Trophoblast cell (in vitro differentiated cells and primary cell): ENCODE data around the gene WASHC3.
"Not testable (repeated sequence)": the region's sequence is repeated elsewhere in the genome, so short reads cannot be mapped to it uniquely, and the experiment has no call there.

Source experiments
- DNase-seq, 2 donors: peaks; one replicate each; pipeline ENCODE4 v3.0.0-alpha.2; 2016
- H2AFZ ChIP-seq: 2 replicates; pipeline ENCODE4 v1.6.1; 2013; ENCODE audit warnings: low read length, moderate library complexity, mild to moderate bottlenecking; ENCODE audit not compliant: insufficient read depth, poor library complexity
- H2AK5ac ChIP-seq: 2 replicates; pipeline ENCODE4 v1.6.1; 2013; ENCODE audit warnings: mild to moderate bottlenecking, low read length
- H2BK120ac ChIP-seq: 2 replicates; pipeline ENCODE4 v1.6.1; 2013; ENCODE audit warnings: low read length, mild to moderate bottlenecking, moderate library complexity; ENCODE audit not compliant: insufficient read depth, poor library complexity
- H2BK12ac ChIP-seq: 2 replicates; pipeline ENCODE4 v1.6.1; 2013; ENCODE audit warnings: mild to moderate bottlenecking, low read length, moderate library complexity
- H2BK5ac ChIP-seq: 2 replicates; pipeline ENCODE4 v1.6.1; 2013; ENCODE audit warnings: low read length, low read depth, moderate library complexity, mild to moderate bottlenecking; ENCODE audit not compliant: poor library complexity
- H3K14ac ChIP-seq: 2 replicates; pipeline ENCODE4 v1.6.1; 2013; ENCODE audit warnings: mild to moderate bottlenecking, low read length
- H3K18ac ChIP-seq: 2 replicates; pipeline ENCODE4 v1.6.1; 2013; ENCODE audit warnings: mild to moderate bottlenecking, low read length
- H3K23ac ChIP-seq: 2 replicates; pipeline ENCODE4 v1.6.1; 2013; ENCODE audit warnings: low read length
- H3K27ac ChIP-seq: 2 replicates; pipeline ENCODE4 v1.5.1; 2013; ENCODE audit warnings: low read depth, mild to moderate bottlenecking, inconsistent platforms, low read length, moderate library complexity
- H3K27me3 ChIP-seq: 2 replicates; pipeline ENCODE4 v1.6.1; 2013; ENCODE audit warnings: inconsistent platforms, mild to moderate bottlenecking, low read length, moderate library complexity; ENCODE audit not compliant: insufficient read depth
- H3K36me3 ChIP-seq, 2 experiments: 1 replicate in 1 of 2; 2 replicates in 1 of 2; pipeline ENCODE4 v1.6.1; 2013; ENCODE audit warnings: low read length in 2 of 2, mild to moderate bottlenecking in 2 of 2, moderate library complexity in 1 of 2; ENCODE audit not compliant: insufficient read depth in 2 of 2, control insufficient read depth in 1 of 2
- H3K4ac ChIP-seq: 2 replicates; pipeline ENCODE4 v1.6.1; 2013; ENCODE audit warnings: low read depth, mild to moderate bottlenecking, low read length, moderate library complexity
- H3K4me1 ChIP-seq, 2 experiments: 1 replicate in 1 of 2; 2 replicates in 1 of 2; pipeline ENCODE4 v1.6.1; 2013; ENCODE audit warnings: low read length in 2 of 2, mild to moderate bottlenecking in 2 of 2, moderate library complexity in 1 of 2; ENCODE audit not compliant: insufficient read depth in 2 of 2, control insufficient read depth in 1 of 2
- H3K4me2 ChIP-seq: 2 replicates; pipeline ENCODE4 v1.6.1; 2013; ENCODE audit warnings: inconsistent platforms, mild to moderate bottlenecking, low read length, moderate library complexity
- H3K4me3 ChIP-seq: 2 replicates; pipeline ENCODE4 v1.5.1; 2013; ENCODE audit warnings: mild to moderate bottlenecking, low read depth, low read length, inconsistent platforms
- H3K79me1 ChIP-seq: one replicate; pipeline ENCODE4 v1.6.1; 2013; ENCODE audit warnings: low read length
- H3K79me2 ChIP-seq: 2 replicates; pipeline ENCODE4 v1.6.1; 2013; ENCODE audit warnings: low read length, mild to moderate bottlenecking; ENCODE audit not compliant: control insufficient read depth, insufficient read depth, poor library complexity
- H3K9ac ChIP-seq: 2 replicates; pipeline ENCODE4 v1.6.1; 2013; ENCODE audit warnings: mild to moderate bottlenecking, low read length
- H3K9me3 ChIP-seq: 2 replicates; pipeline ENCODE4 v1.6.1; 2013; ENCODE audit warnings: low read depth, mild to moderate bottlenecking, control low read depth, inconsistent platforms, low read length; ENCODE audit not compliant: insufficient read depth
- H4K12ac ChIP-seq: 2 replicates; pipeline ENCODE4 v1.6.1; 2013; ENCODE audit warnings: low read depth, mild to moderate bottlenecking, low read length, moderate library complexity
- H4K8ac ChIP-seq: 2 replicates; pipeline ENCODE4 v1.6.1; 2013; ENCODE audit warnings: low read depth, mild to moderate bottlenecking, low read length, moderate library complexity
- H4K91ac ChIP-seq: one replicate; pipeline ENCODE4 v1.6.1; 2013; ENCODE audit warnings: low read depth, mild to moderate bottlenecking, low read length, moderate library complexity
- WGBS: extraction: QIAGEN DNeasy Blood & Tissue Kit; methylation state at CpG from one replicate; pipeline ENCODE4 v1.1.7; 2013; ENCODE audit warnings: missing lambda C conversion rate; ENCODE audit not compliant: insufficient read length, insufficient coverage; ENCODE audit errors: extremely low coverage; 5-methylcytosine and 5-hydroxymethylcytosine counted together

The WASHC3 gene

DNA sequence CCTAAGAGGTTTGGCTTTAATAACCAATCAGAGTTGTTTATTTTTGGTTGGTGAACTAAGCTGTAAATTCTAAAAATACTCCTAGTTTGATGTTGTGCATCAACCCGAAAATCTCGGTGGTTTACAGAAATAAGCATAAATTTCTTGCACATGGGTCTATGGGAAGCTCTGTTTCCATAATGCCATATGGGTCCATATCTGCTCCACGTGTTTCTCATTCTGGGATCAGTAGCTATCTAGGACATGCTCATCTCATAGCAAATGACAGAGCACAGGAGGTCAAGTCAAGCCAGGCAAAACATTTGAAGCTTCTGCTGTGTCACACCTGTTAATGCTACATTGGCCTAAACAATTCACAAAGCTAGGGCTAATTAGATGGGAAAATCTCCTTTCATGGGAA, 35.1 kb upstream of the WASHC3 start:
- DNase-seq = no peak
- Histone ChIP-seq H3K9ac (no peak overlapping the region), H4K91ac (no peak overlapping the region), H3K4ac (no peak overlapping the region), H3K14ac (no peak overlapping the region), H2BK5ac (no peak overlapping the region), H2BK120ac (no peak overlapping the region), H3K79me1 (no peaks in the 10 kb centered on the region), H3K18ac (no peak overlapping the region), H3K27me3 (no peaks in the 10 kb centered on the region), H3K79me2 (no peaks in the 10 kb centered on the region), H3K23ac (no peak overlapping the region), H3K27ac (no peak overlapping the region), H3K4me2 (no peak overlapping the region), H3K4me3 (no peak overlapping the region), H2BK12ac (no peak overlapping the region), H2AK5ac (no peak overlapping the region), H4K12ac (no peak overlapping the region), H3K36me3 (peaks cover 3 to 9% of the 10 kb centered on the region in 2 experiments), H4K8ac (no peak overlapping the region), H3K4me1 (no peaks in the 10 kb centered on the region), H2AFZ (no peak overlapping the region), H3K9me3 (no peaks in the 10 kb centered on the region)
- no CpG with 5 or more reads among the region's 3 CpGs for WGBS

DNA sequence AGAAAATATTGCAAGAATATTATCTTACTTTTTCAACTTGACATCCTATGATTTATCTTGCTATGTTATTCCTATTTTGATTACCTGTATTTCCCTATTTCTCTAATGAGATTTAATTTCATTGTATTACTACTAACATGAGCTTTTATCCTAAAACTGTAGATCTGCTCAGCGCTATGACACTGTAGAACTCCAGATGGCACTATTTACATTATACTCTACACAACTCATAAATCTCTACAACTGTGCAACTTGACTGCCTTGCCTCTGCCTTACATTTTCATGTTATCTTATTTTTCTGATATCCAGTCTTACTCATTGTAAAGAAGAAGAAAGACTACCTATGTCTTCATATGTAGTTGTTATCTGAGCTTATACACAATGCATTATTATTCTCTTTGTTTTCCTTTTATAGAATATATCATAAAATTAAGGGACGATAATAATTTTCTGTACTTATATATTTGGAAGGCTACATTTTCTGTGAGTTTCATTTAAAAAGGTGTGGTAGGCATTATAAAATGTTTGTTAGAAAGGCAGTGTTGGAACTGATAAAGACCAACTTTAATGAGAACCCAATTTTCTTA, 34.0 kb upstream of the WASHC3 start:
- no peak overlapping the region for H4K91ac ChIP-seq
- H3K4me3 ChIP-seq = no peak overlapping the region
- no peak overlapping the region for H2AK5ac ChIP-seq
- no peak overlapping the region for H3K18ac ChIP-seq
- no peak overlapping the region for H3K4ac ChIP-seq
- no peak overlapping the region for H2BK12ac ChIP-seq
- peak in 1 of 2 donors; percentile 44 for DNase-seq
- H3K36me3 ChIP-seq = peaks cover 3 to 9% of the 10 kb centered on the region in 2 experiments
- H3K9me3 ChIP-seq = no peaks in the 10 kb centered on the region
- no peak overlapping the region for H2AFZ ChIP-seq
- no peak overlapping the region for H3K4me2 ChIP-seq
- WGBS = no CpG with 5 or more reads among the region's 2 CpGs
- no peaks in the 10 kb centered on the region for H3K79me2 ChIP-seq
- H2BK5ac ChIP-seq = no peak overlapping the region
- H3K4me1 ChIP-seq = no peaks in the 10 kb centered on the region
- H3K23ac ChIP-seq = no peak overlapping the region
- H2BK120ac ChIP-seq = no peak overlapping the region
- no peak overlapping the region for H3K14ac ChIP-seq
- H3K27me3 ChIP-seq = no peaks in the 10 kb centered on the region
- H4K8ac ChIP-seq = no peak overlapping the region
- H4K12ac ChIP-seq = no peak overlapping the region
- H3K9ac ChIP-seq = no peak overlapping the region
- H3K27ac ChIP-seq = no peak overlapping the region
- no peaks in the 10 kb centered on the region for H3K79me1 ChIP-seq

DNA sequence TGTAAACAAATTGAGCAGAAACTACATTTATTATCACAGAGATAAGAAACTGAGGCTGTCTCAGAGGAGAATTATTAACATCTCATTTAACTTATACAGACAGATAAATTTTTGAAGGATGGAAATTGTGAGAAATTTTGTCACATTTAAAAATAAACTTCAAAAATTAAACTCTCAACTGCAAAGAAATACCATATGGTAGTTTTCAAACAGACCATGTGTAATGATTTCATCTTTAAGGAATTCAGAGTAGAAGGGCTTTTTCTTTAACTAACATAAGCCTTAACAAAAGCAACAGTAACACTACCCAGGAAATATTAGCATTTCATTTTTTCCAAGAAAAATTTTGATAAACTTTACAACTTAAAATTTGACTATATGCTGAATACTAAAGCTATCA, 31.5 kb upstream of the WASHC3 start:
- DNase-seq = no peak
- Histone ChIP-seq H3K4me1 (no peaks in the 10 kb centered on the region), H3K9ac (no peak overlapping the region)

DNA sequence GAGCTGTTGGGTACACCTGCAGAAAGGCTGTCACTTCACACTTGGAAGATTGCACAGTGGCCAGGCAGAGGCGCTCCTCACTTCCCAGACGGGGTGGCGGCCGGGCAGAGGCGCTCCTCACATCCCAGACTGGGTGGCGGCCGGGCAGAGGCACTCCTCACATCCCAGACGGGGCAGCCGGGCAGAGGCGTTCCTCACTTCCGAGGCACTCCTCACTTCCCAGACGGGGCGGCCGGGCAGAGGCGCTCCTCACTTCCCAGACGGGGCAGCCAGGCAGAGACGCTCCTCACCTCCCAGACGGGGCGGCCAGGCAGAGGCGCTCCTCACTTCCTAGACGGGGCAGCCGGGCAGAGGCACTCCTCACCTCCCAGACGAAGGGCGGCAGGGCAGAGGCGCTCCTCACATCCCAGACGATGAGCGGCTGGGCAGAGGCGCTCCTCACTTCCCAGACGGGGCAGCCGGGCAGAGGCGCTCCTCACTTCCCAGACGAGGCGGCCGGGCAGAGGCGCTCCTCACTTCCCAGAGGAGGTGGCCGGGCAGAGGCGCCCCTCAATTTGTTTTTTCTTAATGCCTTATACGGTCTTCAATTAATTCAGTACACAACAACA, 27.5 kb upstream of the WASHC3 start:
- H2BK120ac ChIP-seq, H2AFZ ChIP-seq, H3K79me2 ChIP-seq, H3K4me2 ChIP-seq, H2AK5ac ChIP-seq, H3K14ac ChIP-seq, H3K27ac ChIP-seq, H2BK12ac ChIP-seq, H3K4me3 ChIP-seq, H2BK5ac ChIP-seq, H4K91ac ChIP-seq, DNase-seq, H3K4me1 ChIP-seq, H3K9ac ChIP-seq, H3K18ac ChIP-seq, H3K4ac ChIP-seq, H3K27me3 ChIP-seq, H3K79me1 ChIP-seq, H3K23ac ChIP-seq, H4K8ac ChIP-seq, H4K12ac ChIP-seq, H3K9me3 ChIP-seq: not testable (repeated sequence)
- H3K36me3 ChIP-seq = peaks cover 11 to 12% of the 10 kb centered on the region in 2 experiments
- no CpG with 5 or more reads among the region's 38 CpGs for WGBS

More for the DNA sequence above, 31.5 kb upstream of the WASHC3 start:
- Histone ChIP-seq H3K4ac (no peak overlapping the region), H3K27me3 (no peaks in the 10 kb centered on the region), H4K8ac (no peak overlapping the region), H2BK120ac (no peak overlapping the region), H2BK12ac (no peak overlapping the region), H3K23ac (no peak overlapping the region), H3K79me2 (no peaks in the 10 kb centered on the region), H3K27ac (no peak overlapping the region), H2AK5ac (no peak overlapping the region), H3K4me2 (no peak overlapping the region), H4K91ac (no peak overlapping the region), H3K9me3 (no peaks in the 10 kb centered on the region), H2AFZ (no peak overlapping the region), H3K79me1 (no peaks in the 10 kb centered on the region), H3K18ac (no peak overlapping the region), H4K12ac (no peak overlapping the region), H3K36me3 (peaks cover 7 to 10% of the 10 kb centered on the region in 2 experiments), H3K4me3 (no peak overlapping the region), H2BK5ac (no peak overlapping the region), H3K14ac (no peak overlapping the region)
